GM19397 (cell line): ENCODE measurements around the gene AKIRIN2.
"Not testable (repeated sequence)": the region's sequence is repeated elsewhere in the genome, so short reads cannot be mapped to it uniquely, and the experiment has no call there.

Source experiments
- ATAC-seq: cut with Tn5 transposase; IDR thresholded peaks from one replicate; pipeline ENCODE4 v1.9.1; 2021; ENCODE audit warnings: mild to moderate bottlenecking, moderate library complexity; ENCODE audit not compliant: unreplicated experiment

AKIRIN2 gene

GRCh38 chr6:87690441-87690840 lies 11.6 kb downstream of the AKIRIN2 start:
- ATAC-seq: no peak

GRCh38 chr6:87687893-87688292 lies 14.1 kb downstream of the AKIRIN2 start:
- not testable (repeated sequence) for ATAC-seq

DNA sequence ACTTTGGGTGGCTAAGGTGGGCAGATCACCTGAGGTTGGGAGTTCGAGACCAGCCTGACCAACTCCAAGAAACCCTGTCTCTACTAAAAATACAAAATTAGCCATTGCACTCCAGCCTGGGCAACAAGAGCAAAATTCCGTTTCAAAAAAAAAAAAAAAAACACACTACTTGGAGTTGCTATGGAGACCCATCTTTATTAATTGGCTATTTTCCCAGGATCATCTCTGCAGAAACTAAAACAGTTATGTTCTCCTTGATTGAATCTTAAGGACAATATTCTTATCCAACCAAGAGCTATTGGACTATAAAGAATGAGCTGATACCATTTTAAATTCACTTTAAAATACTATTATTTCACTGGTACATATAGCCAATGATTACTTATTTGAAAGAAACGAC lies 14.7 kb downstream of the AKIRIN2 start:
- ATAC-seq: no peak

DNA sequence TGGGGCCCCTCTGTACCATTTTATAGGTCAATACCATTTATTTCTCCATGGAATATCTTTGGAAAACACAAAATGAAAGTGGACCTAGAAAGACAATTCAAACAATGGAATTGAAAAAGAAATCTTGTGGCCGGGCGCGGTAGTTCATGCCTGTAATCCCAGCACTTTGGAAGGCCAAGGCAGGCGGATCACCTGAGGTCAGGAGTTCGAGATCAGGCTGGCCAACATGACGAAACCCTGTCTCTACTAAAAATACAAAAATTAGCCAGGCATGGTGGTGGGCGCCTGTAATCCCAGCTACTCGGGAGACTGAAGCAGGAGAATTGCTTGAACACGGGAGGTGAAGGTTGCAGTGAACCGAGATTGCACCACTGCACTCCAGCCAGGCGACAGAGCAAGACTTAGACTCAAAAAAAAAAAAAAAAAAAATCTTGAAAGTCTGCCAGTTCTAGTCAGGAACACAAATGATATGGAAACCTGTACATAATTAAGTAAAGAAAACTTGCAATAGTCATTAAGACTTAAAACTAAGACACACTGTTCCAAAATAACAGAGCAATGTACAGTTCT lies 15.3 kb downstream of the AKIRIN2 start:
- ATAC-seq: not testable (repeated sequence)

- ATAC-seq: no peak
These were observed 17.0 kb downstream of the AKIRIN2 start for GRCh38 chr6:87684895-87685654.

- ATAC-seq: no peak
These were observed 18.1 kb downstream of the AKIRIN2 start for GRCh38 chr6:87683890-87684289.

- no peak for ATAC-seq
These were observed 19.7 kb downstream of the AKIRIN2 start for GRCh38 chr6:87682310-87682709.

- no peak for ATAC-seq
These were observed 26.9 kb downstream of the AKIRIN2 start for GRCh38 chr6:87675004-87675681.

DNA sequence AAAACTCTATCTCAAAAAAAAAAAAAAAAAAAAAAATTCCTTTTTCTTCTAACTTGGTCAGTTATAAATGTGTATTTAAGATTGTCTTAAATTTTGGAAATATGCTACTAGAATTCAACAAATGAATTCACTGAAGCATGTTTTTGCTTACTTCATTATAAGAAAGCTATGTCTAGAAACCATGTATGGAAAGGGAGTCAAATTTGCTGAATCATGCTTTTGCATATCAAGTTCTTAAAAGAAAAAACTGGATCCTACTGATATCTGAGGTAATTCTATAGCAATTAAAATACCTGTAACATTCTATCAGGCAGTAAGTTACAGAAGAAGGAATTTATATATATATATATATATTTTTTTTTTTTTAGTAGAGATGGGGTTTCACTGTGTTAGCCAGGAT lies 27.7 kb downstream of the AKIRIN2 start:
- ATAC-seq: no peak

GRCh38 chr6:87673237-87673636 lies 28.8 kb downstream of the AKIRIN2 start:
- ATAC-seq: no peak

DNA sequence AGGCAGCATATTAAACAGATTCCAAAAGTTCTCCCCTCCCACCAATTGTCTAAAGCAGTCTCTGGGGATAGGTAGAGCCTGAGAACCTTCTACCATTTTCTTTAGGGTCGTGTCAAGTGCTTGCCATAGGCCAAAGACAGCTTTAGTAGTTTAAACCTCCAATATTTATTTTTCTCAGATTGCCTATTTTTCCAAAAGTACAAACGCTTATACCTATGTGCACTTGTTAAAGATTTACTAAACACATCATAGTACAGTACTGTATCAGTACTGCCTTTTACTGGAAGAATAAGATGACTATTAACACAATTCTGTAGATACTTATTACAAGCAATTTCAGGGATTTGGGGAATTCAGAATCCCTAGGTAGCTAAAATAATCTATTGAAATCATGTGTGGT lies 29.4 kb downstream of the AKIRIN2 start:
- no peak for ATAC-seq

GRCh38 chr6:87671555-87672029 lies 30.4 kb downstream of the AKIRIN2 start:
- ATAC-seq: no peak

DNA sequence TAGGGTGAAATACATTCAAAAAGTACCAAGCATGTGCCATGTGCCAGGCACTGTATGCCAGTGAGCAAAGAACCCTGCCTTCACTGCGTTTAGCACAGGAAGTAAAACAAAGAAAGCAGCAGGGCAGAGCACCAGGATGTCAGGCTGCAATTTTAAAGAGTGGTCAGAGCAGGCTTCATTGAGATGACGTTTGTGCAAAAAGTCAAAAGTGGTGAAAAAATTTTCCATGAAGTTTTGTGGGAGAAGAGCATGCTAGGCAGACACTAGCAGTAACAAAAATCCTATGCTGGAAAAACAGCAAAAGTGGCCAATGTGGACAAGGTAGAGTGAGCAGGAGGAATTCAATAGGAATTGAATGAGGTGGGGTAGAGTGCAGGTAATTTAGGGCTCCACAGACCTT lies 31.3 kb downstream of the AKIRIN2 start:
- no peak for ATAC-seq

- no peak for ATAC-seq
These were observed 33.0 kb downstream of the AKIRIN2 start for GRCh38 chr6:87669051-87669450.

GRCh38 chr6:87668013-87668412 lies 34.0 kb downstream of the AKIRIN2 start:
- ATAC-seq: no peak

GRCh38 chr6:87667032-87667431 lies 35.0 kb downstream of the AKIRIN2 start:
- no peak for ATAC-seq

GRCh38 chr6:87664921-87665485 lies 37.0 kb downstream of the AKIRIN2 start:
- no peak for ATAC-seq

GRCh38 chr6:87663434-87663833 lies 38.6 kb downstream of the AKIRIN2 start:
- no peak for ATAC-seq

- ATAC-seq: no peak
These were observed 40.5 kb downstream of the AKIRIN2 start for GRCh38 chr6:87661503-87661902.

DNA sequence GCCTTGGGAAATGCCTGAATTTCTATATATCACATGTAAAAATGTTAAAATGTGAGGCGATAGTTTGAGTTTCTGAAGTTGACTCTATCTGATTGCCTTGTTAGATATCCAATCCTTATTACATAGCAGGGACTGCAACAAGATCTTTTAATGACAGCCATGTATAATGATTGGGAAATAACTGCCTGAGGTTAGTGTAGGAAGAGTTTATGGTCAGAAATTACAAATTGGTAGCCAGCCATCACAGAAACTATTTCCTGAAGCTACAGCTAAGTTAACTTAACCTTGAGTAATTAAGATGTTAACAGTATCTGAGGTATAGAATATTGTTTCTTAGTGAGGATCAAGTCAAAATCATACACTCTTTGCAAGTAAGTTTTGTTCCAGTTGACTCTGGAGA lies 41.0 kb downstream of the AKIRIN2 start:
- ATAC-seq: no peak

DNA sequence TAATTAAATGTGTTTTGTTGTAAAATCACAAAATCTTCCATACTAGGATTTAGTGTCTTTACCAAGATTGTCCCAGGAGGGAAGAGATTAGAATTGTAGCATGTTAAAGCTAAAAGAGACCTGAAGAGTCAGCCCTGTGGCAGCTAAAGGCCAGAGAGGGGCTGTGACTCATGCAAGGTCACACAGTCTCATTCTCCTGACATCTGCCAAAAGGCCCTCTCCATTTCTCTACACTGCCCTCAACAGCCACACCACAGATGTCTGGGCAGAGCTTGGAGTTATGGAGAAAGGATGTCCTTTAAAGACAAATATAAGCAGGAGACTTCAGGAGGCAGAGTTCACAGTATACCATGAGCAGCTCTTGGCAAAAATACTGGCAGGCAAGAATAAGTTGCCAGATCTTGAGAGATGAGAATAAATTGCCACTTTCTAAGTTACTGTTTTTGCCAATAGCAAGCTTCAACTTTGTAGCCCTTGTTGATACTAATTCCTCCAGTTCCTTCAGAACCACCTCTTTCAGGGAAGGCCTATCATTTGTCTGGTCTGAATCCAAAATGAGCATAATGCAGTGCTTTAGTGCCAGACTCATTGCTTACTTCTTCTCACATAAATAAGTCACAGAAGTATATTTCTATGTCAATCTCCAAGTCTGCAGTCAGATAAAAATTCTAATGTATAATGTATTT lies 41.7 kb downstream of the AKIRIN2 start:
- ATAC-seq: no peak
